Measurements from ENCODE around the gene SIRPB1.
"Not testable (repeated sequence)": the region's sequence is repeated elsewhere in the genome, so short reads cannot be mapped to it uniquely, and the experiment has no call there.

Gene SIRPB1

DNA sequence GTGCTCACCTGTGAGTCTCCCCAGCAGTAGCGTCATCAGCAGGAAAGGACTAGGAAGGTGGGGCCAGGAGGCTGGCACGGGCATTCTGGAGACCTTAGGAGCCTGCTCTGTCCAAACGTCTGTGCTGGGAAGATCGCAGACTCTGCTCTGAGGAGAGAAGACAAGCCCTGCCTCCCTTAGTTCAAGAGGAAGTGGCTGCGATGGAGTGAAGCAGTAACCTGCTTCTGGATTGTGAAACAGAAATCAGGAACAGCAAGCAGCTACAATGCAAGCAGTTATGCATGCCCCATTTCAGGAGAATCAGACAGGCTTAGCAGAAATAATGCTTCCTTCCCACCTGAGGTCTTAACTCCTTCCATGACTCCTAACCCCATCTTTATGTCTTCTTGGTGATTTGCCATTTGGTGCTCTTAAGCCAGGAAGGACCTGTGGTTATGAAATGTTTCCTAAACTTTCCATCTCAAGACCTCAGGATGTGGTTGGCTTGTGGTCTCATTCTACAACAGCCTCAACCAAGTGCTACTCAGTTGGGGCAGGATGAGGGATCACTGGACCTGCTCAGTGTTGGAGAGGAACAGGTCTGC, at the start of gene SIRPB1:
TSS of gene SIRPB1 (minus strand) at position 149 of the 584 bp plus-strand sequence. CDS start at position 84, 65 bp downstream.
- DNase-seq = no peak

DNA sequence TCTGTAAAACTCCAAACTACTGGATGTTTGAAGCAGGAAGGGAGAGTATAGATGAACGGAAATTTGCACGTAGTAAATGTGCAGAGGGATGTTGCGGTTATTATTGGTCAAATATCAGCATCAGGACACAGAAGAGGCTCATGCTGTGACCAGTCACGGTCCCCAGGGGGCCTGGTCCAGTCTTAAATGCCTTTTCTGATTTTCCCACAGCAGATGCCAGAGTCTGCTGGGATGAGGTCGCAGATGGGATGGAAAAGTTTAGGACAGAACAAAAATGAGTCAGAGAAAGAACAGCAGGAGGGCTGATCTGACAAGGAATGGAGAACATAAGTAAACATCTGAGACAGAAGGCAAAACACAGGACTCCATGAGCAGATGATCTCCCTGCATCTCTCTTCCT, 49.5 kb upstream of the SIRPB1 start:
- no peak for DNase-seq

DNA sequence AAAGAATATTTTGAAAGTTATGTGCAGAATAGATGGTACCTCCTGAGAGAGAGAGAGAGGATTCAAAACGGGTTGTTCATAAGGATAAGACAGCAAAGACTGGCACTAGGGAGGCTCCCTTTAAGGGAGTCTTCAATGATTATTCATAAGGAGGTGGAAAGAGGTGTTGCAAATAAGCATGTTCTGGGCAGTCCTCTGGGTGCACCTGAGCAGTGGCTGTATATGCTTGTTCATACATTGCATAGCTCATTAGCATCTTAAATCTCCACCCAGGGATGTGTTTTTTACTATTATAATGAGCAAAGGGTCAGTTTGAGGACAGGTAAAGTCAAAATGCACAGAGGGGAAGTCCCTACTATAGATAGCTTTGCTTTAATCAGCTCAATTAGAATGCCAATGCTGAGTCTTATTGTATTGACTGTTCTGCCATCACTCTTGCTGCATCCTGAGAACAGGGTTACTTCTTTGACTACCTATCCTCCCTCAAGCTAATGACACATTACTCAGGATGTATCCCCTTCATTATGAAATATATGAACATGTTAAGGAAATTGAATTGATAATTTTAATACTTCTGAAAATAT, 47.8 kb upstream of the SIRPB1 start:
- DNase-seq = no peak

DNA sequence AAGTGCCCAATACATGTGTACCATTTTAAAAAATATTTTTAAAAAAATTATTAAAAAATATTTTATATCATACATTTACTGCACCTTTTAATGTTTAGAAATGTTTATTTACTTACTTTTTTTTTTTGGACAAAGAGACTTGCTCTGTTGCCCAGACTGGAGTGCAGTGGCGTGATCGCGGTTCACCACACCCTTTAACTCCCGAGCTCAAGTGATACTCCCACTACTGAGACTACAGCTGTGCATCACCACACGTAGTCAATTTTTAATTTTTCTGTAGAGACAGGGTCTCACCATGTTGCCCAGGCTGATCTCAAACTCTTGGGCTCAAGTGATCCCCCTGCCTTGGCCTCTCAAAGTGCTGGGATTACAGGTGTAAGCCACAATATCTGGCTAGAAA, 47.0 kb upstream of the SIRPB1 start:
- DNase-seq = no peak

DNA sequence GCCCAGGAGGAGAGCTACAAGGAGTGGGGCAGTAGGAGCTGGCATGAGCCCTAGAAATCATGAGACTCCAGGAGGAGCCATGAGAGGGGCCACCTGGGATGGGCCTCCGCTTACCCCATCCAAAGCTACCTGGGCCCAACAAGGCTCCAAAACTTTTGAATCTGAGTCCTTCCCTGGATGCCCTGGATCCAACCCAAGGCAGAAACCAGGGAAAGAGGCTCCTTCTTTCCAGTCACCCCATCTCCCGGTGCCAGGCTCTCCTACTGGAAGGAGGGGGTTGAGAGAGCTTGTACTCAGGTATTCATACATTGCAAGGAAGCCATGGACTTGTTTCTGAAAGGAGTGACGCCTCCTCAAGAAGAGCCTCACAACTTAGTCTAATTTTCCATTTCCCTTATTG, 45.5 kb upstream of the SIRPB1 start:
- no peak for DNase-seq

GRCh38 chr20:1664911-1665310, 45.1 kb upstream of the SIRPB1 start:
- no peak for DNase-seq

DNA sequence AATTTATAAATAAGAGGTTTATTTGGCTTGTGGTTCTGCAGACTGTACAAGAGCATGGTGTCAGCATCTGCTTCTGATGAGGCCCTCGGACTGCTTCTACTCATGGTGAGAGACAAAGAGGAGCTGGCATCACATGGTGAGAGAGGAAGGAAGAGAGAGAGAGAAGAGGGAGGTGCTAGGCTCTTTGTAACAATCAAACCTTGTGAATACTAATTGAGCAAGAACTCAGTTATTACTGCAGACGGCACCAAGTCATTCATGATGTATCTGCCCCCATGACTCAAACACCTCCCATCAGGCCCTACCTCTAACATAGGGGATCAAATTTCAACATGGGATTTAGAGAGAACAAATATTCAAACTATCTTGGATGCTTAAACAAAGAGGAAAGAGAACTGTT, 44.1 kb upstream of the SIRPB1 start:
- DNase-seq = no peak

DNA sequence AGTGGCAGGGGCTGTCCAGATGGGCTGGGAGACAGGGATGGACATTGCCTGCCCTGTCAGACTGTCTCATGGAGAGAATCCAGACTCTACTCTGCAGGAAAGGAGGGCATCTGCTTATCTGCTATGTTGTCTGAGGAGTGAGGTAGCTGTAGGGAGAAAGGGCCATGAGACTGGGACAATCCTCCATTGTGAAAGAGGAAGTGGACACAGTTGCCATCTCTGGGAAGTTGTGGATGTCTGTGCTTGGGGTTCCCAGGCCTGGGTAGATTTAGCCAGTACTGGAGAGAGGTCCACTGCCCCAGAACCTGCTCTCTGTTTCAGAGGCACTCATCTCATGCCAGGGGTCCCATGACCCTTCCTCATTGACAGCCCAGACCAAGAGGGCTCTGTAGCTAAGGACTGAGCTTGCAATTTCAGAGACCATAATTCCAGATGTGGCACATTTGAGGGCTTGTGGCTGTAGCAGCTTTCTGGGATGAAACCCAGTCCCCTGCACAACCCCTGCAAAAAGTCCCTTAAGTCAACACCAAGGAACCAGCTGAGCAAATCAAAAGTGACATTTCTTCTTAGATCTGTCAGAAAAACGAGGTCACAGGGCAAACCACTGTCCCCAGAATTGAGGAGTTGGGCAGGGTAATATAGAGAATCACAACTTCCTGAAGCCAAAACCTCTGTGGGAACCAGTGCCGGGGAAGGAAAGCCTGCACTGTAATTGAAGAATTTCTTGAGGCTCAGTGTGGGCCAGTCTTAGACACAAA, 41.9 kb upstream of the SIRPB1 start:
- no peak for DNase-seq

DNA sequence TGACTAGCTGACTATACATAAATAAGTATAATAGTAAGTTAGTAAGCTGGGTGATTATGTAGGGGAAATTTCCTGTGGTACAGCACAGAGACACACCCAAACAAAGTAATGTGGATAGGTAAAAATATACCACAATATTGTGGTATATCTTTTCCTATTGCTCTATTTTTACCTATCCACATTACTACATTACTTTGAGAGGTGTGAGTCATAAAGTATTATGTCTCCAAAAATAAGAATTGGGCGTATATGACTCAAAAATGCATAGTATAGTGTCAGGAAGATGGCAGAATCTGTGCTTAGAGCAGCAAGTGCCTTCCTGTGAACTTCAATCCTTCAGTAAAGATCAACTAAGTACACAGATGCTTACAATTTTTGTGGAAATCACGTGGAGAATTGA, 40.4 kb upstream of the SIRPB1 start:
- no peak for DNase-seq

GRCh38 chr20:1657556-1658334, 37.9 kb upstream of the SIRPB1 start, which contains the start of gene SIRPG:
SIRPG (minus strand) TSS chr20:1657779; CDS start chr20:1657714, 65 bp downstream.
- DNase-seq = no peak

GRCh38 chr20:1656844-1657243, 37.0 kb upstream of the SIRPB1 start:
- no peak for DNase-seq

DNA sequence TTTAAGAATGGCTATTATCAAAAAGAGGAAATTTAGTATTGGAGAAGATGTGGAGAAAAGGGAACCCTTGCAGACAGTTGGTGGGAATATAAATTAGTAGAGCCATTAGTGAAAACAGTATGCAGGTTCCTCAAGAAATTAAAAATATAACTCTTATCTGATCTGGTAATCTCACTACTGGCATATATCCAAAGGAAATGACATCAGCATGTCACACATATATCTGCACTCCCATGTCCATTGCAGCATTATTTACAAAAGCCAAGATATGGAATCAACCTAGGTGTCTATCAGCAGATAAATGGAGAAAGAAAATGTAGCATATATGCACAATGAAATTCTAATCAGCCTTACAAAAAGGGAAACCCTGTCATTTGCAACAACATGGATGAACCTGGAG, 35.2 kb upstream of the SIRPB1 start:
- no peak for DNase-seq

DNA sequence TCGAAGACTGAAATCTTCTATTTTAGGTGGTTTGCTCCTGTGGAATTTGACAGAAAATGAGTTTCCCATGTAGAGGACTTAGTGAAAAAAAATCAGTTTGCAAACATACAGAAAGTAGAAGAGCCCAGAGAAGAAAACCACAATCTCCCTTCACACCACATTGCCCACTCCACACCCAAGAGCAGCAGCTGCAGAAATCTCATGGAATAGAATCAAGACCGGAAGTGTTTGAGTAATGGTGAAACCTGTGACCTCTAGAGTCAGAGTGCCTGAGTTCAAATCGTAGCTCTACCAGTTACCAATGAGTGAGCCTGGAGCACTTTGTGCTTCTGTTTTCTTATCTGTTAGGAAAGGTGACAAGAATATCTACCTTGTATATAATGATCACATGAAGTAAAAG, 33.2 kb upstream of the SIRPB1 start:
- no peak for DNase-seq

GRCh38 chr20:1652104-1652503, 32.3 kb upstream of the SIRPB1 start:
- no peak for DNase-seq

GRCh38 chr20:1651268-1652058, 31.7 kb upstream of the SIRPB1 start:
- no peak for DNase-seq

DNA sequence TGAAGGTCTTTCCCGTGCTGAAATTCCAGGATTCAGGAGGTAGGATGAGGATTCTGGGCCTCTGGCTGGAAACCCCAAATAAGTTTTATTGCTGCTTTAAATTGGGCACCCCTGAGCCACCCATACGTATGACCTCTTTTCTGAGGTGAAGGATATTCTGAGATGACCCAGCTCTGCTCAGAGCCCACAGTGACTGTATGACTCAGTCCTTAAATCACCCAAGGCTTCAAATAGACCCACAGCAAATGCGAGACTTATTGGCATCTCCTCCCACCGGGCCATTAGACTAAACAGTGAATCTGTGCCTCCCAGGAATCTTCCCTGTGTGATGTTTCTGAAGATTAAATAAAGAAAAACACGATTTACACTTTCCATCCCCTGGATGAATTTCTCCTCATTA, 28.3 kb upstream of the SIRPB1 start:
- DNase-seq = no peak

DNA sequence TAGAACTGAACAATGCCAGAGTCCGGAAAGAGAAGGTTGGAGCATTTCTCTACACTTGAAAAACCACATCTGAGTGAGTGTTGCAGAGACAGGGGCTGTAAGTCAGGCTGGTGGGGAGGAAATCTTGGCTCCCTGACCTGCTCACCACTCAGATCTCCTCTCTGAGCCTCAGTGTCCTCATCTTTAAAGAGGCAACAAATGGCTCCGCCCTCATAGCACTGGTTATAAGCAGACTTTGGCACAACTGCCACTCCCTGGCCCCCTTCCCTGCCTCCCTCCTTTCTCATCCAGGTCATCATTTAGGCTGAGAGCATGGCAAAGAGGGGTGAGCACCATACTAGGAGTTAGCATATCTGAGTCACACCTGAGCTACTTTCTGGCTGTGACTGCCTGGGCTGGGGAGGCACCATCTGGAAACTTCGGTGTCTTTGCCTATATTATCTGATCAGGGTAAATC, 27.2 kb upstream of the SIRPB1 start:
- no peak for DNase-seq

DNA sequence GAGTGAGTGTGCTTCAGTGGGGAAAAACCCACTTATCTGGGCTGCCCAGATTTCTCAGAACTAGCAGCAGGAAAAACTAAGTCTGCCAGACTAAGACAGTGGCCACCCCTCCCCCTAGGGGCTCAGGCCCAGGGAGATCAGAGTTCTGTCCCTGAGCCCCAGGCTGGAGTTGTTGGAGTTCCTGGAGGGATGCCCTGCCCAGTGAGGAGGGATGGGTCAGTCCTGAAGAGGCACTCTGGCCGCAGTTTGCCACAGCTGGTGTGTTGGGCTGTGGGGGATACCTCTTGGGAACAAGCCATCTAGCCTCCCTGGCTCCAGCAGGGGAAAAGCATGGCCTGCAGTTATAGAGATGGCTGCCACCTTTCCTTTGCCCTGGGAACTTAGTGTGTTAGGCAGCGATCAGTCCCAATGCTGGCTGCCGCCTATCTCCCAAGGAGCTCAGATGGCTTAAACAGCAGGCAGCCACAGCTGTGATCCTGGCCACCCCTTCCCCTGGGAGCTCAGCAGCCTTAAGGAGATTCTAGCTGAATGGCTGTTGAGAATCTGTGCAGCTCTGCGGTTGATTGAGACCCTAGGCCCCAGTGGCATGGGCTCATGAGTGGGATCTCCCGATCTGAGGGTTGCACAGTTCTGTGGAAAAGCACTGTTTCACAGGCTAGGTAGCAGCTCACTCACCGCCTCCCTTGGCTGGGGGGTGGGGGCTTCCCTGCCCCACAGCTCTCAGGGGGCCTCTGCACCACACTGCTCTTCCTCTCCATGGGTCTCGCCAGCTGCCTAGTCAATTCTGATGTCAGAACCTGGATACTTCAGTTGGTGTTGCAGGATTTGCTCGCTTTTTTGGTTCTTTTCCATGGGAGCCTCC, 24.5 kb upstream of the SIRPB1 start:
- no peak for DNase-seq

GRCh38 chr20:1638643-1639042, 18.8 kb upstream of the SIRPB1 start:
- DNase-seq = not testable (repeated sequence)

DNA sequence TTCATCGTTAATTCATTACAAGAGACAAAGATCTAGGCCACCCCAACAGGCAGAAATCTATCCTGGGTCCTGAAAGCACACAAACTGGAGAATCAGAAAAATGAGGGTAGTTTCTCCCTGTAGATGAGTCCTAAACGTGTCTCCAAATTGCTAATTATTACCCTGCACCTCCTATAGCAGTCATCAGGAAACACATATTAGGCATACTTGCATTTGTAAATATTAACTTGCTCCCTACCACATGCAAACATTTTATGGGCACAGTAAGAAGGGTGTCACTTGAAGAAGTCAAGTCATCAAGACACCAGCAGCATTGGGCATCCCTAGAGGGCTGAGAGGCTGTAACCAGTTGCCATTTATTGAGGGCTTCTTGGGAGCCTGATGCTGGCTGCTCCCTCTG, 17.9 kb upstream of the SIRPB1 start:
- DNase-seq = no peak

DNA sequence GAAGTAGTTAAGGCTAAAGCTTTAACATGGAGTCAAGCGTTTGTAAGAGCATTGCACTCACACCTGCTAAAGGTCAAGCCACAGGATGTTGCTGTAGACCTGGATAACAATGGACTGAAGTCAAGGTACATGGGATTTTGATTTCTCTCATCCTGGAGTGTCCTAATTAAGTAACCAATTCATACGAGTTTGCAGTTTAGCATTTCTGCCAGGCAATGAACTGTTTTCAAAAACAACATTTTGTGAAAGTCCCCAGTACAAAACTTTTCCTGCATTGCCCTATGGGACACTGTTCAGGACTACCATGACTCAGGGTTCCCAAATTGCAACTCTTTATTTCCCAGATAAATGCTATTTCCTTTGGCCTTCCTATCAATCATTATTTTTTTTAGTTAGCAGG, 17.4 kb upstream of the SIRPB1 start:
- DNase-seq = no peak

GRCh38 chr20:1636621-1637020, 16.8 kb upstream of the SIRPB1 start:
- DNase-seq = no peak
